NB4 (cell line): ENCODE measurements around the gene DST.

ENCODE experiments used
- MYC ChIP-seq: IDR thresholded peaks from 2 replicates; pipeline ENCODE4 v1.6.1; 2011; ENCODE audit warnings: low read depth, low read length
- POLR2A ChIP-seq: IDR thresholded peaks from 2 replicates; pipeline ENCODE4 v1.6.1; 2011; ENCODE audit warnings: mild to moderate bottlenecking; ENCODE audit not compliant: insufficient read length; ENCODE audit errors: extremely low read depth
- TF ChIP-seq, protein P1 (sequence below): IDR thresholded peaks from one replicate; pipeline ENCODE4 v1.5.1; 2012; ENCODE audit warnings: low read depth, low read length
- TF ChIP-seq, protein P2 (sequence below): IDR thresholded peaks from 2 replicates; pipeline ENCODE4 v1.6.1; 2011; ENCODE audit warnings: low read depth, low read length

DNA sequence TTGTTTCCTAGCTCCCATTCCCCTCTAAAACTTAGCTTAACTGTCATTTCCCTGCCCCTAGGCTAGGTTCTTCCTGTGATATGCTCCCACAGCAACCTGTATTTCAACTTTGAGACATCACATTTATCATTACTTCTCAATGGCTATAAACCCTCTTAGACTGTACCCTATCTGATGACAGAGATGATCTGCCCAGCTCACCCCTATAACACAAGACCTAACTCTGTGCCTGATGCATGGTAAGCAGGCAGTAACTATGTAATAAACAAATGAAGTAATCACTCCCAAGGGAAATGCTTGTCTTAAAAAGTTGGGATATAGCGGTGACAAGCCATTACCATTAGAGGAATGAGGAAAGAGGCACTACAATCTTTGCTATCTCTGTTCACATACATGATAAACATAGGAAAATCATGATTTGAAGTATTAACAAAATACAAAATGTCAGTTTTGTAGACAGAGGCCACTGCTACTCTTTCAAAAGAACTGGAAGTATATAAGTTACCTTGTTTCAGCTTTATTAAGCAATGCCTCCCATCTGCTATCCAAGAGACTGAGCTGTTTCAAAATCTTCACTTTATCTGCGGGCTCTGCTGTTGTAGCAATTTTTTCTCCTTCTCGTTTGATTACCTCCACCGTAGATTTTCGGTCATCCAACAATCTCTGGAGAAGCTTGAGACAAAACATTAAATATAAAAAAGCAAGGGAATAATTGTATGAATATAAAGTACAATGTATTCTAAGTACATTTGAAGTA lies 110.7 kb downstream of the DST start:
- TF ChIP-seq, protein P1, sequence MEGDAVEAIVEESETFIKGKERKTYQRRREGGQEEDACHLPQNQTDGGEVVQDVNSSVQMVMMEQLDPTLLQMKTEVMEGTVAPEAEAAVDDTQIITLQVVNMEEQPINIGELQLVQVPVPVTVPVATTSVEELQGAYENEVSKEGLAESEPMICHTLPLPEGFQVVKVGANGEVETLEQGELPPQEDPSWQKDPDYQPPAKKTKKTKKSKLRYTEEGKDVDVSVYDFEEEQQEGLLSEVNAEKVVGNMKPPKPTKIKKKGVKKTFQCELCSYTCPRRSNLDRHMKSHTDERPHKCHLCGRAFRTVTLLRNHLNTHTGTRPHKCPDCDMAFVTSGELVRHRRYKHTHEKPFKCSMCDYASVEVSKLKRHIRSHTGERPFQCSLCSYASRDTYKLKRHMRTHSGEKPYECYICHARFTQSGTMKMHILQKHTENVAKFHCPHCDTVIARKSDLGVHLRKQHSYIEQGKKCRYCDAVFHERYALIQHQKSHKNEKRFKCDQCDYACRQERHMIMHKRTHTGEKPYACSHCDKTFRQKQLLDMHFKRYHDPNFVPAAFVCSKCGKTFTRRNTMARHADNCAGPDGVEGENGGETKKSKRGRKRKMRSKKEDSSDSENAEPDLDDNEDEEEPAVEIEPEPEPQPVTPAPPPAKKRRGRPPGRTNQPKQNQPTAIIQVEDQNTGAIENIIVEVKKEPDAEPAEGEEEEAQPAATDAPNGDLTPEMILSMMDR, result no peak
- TF ChIP-seq POLR2A (no peak), MYC (no peak)
- TF ChIP-seq, protein P2, sequence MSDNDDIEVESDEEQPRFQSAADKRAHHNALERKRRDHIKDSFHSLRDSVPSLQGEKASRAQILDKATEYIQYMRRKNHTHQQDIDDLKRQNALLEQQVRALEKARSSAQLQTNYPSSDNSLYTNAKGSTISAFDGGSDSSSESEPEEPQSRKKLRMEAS, result no peak
